Activated CD8-positive, alpha-beta memory T cell treated with anti-CD3 and anti-CD28 coated beads for 4 hours (primary cell): ENCODE results near the gene DNAJC22.
A peak's percentile ranks its signal among the peaks of the same experiment; 100 is the strongest.
"Not testable (repeated sequence)": the region's sequence is repeated elsewhere in the genome, so short reads cannot be mapped to it uniquely, and the experiment has no call there.

Experiments
- DNase-seq, 2 donors: peaks; one replicate each; pipeline ENCODE4 v3.0.0-alpha.2; 2020; ENCODE audit warnings: low read depth in 2 of 2

DNAJC22 gene

GRCh38 chr12:49375406-49375805 is 28.7 kb downstream of the DNAJC22 start:
- DNase-seq, result no peak

GRCh38 chr12:49377386-49377785 is 30.7 kb downstream of the DNAJC22 start:
- DNase-seq, result no peak

GRCh38 chr12:49380184-49380583 is 33.5 kb downstream of the DNAJC22 start:
- DNase-seq, result not testable (repeated sequence)

DNA sequence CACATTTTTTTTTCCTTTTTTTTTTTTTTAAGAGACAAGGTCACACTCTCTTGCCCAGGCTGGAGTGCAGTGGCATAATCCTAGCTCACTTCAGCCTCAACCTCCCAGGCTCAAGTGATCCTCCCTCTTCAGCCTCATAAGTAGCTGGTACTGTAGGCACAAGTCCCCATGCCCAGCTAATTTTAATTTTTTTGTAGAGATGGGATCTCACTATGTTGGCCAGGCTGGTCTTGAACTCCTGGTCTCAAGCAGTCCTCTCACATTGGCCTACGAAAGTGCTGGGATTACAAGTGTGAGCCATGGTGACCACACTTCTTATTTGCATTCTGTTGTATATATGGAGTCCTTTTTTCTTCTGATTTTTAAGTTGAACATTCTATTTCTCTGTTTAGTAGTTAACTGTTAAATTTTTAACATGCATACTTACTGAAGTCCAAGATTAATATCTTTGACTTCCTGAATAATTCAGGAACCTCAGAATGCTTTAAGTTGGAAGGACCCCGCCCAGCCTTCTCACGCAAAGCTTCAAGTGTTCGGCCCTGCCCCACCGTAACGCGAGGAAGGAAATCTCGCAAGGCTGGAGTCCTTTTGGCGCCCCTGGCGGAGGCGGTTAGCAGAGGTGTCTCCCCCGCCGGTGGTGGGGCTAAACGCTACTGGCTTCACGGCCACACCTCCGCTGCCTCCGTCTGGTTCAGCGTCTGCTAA is 42.1 kb downstream of the DNAJC22 start:
- peak; percentile 33 to 47 for DNase-seq

- DNase-seq, result no peak
These were observed 42.7 kb downstream of the DNAJC22 start for GRCh38 chr12:49389387-49389703.

- DNase-seq, result no peak
These were observed 50.3 kb downstream of the DNAJC22 start for GRCh38 chr12:49397000-49397399.

DNA sequence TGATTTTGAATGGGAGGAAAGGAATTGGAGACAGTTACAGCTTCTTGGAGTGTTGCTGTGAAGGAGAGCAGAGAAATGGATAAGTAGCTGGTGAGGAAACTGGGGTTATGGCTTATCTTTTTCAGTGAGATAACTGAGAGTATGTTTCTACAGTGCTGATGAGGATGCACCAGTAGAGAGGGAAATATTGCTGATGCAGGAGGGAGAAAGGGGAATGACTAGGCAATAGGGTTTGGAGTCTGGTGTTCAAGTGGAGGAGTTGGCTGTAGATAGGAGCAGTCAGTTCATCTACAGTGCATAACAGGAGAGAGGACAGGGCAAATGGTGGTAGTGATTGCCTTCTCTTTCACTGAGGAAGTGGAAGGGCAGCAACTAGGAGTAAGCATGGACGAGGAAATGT is 53.6 kb downstream of the DNAJC22 start:
- DNase-seq, result no peak
